Caco-2 (cell line): ENCODE measurements around the gene SLC27A3. TPM values are rescaled to one million over a fixed set of nuclear protein-coding genes. Genes with fewer than 3 reads are reported as not detected.

Experiments
- BruUV-seq: library from RNA; stranded (reverse); fragments of 400-500 nt; replicated peaks from 2 replicates; lab custom pipeline; 2021; lab: Mats Ljungman, UMichigan
- CTCF ChIA-PET: fragments of 300-600 bp; sonication (Branson Sonifier 250); formaldehyde crosslinking; loops from one replicate; lab custom pipeline; 2022; ENCODE audit warnings: antibody characterized with exemption; lab: Charles Lee
- POLR2A ChIA-PET: fragments of 300-600 bp; sonication (Branson Sonifier 250); formaldehyde crosslinking; loops from one replicate; lab custom pipeline; 2022; ENCODE audit warnings: antibody characterized with exemption; lab: Charles Lee
- DNase-seq, 2 experiments: peaks; one replicate each; pipeline versions ENCODE4 v3.0.0 to v3.0.0-alpha.2; 2020 to 2022
- H3K27me3 ChIP-seq: replicated peaks from 2 replicates; pipeline ENCODE4 v1.6.0; 2011; ENCODE audit warnings: low read length; ENCODE audit not compliant: control insufficient read depth, insufficient read depth
- H3K36me3 ChIP-seq: 2 replicates; pipeline ENCODE4 v1.5.1; 2011; ENCODE audit warnings: low read length; ENCODE audit not compliant: control insufficient read depth, insufficient read depth
- H3K4me1 ChIP-seq: fragments of 250-450 bp; sonication (Bioruptor Pico); 2 replicates; pipeline ENCODE4 v1.5.1; 2020; ENCODE audit warnings: mild to moderate bottlenecking
- H3K4me3 ChIP-seq: 2 replicates; pipeline ENCODE4 v1.5.1; 2011; ENCODE audit warnings: low read depth, mild to moderate bottlenecking, control low read depth, low read length
- H3K9me3 ChIP-seq: fragments of 250-450 bp; sonication (Bioruptor Pico); 2 replicates; pipeline ENCODE4 v1.5.1; 2020; ENCODE audit warnings: mild to moderate bottlenecking, moderate library complexity
- H3K27ac Mint-ChIP-seq: one replicate; pipeline ENCODE4 v1.8.0; 2022; ENCODE audit warnings: mixed read lengths; ENCODE audit not compliant: unreplicated experiment
- H3K27me3 Mint-ChIP-seq: one replicate; pipeline ENCODE4 v1.8.0; 2022; ENCODE audit warnings: mixed read lengths; ENCODE audit not compliant: insufficient read depth, unreplicated experiment
- H3K36me3 Mint-ChIP-seq: one replicate; pipeline ENCODE4 v1.8.0; 2022; ENCODE audit warnings: mild to moderate bottlenecking, mixed read lengths; ENCODE audit not compliant: insufficient read depth, unreplicated experiment
- H3K4me1 Mint-ChIP-seq: one replicate; pipeline ENCODE4 v1.8.0; 2022; ENCODE audit warnings: low read depth, mixed read lengths; ENCODE audit not compliant: unreplicated experiment
- H3K4me3 Mint-ChIP-seq: one replicate; pipeline ENCODE4 v1.8.0; 2022; ENCODE audit warnings: mild to moderate bottlenecking, moderate library complexity, mixed read lengths; ENCODE audit not compliant: unreplicated experiment
- H3K9me3 Mint-ChIP-seq: one replicate; pipeline ENCODE4 v1.8.0; 2022; ENCODE audit warnings: mixed read lengths; ENCODE audit not compliant: unreplicated experiment
- intact Hi-C: fragments of 100-400 bp; cut with micrococcal nuclease; formaldehyde crosslinking; loops from one replicate; pipeline ENCODE4 v1.10.0; 2022; ENCODE audit not compliant: unreplicated experiment
- total RNA-seq: library from RNA; stranded (reverse); gene quantifications from 2 replicates; pipeline ENCODE4 v1.2.3, GENCODE V29; 2022
- TF ChIP-seq, protein P1 (sequence below), 2 experiments: fragments of 200-600 bp in 1 of 2; IDR thresholded peaks; 1 replicate in 1 of 2; 2 replicates in 1 of 2; pipeline versions ENCODE4 v1.5.1 to v1.8.0; 2011 to 2022; ENCODE audit warnings: antibody characterized with exemption in 1 of 2, control low read depth in 1 of 2, inconsistent platforms in 1 of 2, low read depth in 1 of 2, low read length in 1 of 2, mild to moderate bottlenecking in 1 of 2, moderate library complexity in 1 of 2; ENCODE audit not compliant: insufficient read depth in 1 of 2, severe bottlenecking in 1 of 2, unreplicated experiment in 1 of 2

The SLC27A3 gene
- total RNA-seq, 1 experiment from 2014 or later = 22.8 TPM

DNA sequence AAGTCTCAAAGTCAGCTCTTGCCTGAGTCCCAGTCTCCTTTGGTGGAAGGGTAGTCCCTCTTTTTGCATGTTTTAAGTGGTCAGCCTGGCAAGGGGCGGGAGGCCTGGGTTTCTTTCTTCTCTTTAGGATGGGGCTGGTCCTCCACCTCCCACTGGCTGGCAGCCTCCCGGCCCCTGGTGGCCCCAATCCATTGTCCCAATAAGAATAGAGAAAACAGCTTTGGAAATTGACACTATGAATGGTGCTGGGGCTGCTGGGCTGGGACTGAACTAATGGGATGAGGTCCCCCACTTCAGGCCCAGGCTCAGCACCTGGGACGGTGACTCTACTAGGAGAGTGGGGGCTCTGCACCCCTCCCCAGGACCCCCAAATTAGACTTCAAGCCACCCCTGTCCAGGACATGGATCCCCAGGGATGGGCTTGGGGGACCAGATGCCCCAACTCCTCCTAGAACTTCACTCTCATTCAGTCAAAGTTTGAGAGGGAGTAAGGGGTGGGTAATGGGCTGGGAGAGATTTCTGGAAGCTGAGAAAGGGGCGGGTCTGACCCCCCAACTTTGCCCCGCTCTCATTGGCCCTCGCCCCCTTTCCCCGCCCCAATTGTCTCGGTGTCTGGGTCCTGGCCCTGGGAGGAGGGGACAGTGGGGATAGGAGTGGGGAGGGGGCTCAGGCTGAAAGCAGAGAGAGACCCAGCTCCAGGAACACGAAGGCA is 18.2 kb downstream of the SLC27A3 start:
- Histone ChIP-seq H3K4me3 (no peak overlapping the region), H3K4me1 (no peaks in the 10 kb centered on the region), H3K36me3 (no peaks in the 10 kb centered on the region), H3K27me3 (no peaks in the 10 kb centered on the region), H3K9me3 (no peaks in the 10 kb centered on the region)
- no peak for DNase-seq
- no peaks in the 10 kb centered on the region for H3K4me1 Mint-ChIP-seq
- ChIA-PET CTCF (interaction anchor here (0.9 to 1.2 kb wide), 2 partner anchors 18 to 227 kb away, joined by 3 to 5 read pairs; partner anchors contain the start of gene SLC27A3), POLR2A (no interaction called here)
- TF ChIP-seq, protein P1, sequence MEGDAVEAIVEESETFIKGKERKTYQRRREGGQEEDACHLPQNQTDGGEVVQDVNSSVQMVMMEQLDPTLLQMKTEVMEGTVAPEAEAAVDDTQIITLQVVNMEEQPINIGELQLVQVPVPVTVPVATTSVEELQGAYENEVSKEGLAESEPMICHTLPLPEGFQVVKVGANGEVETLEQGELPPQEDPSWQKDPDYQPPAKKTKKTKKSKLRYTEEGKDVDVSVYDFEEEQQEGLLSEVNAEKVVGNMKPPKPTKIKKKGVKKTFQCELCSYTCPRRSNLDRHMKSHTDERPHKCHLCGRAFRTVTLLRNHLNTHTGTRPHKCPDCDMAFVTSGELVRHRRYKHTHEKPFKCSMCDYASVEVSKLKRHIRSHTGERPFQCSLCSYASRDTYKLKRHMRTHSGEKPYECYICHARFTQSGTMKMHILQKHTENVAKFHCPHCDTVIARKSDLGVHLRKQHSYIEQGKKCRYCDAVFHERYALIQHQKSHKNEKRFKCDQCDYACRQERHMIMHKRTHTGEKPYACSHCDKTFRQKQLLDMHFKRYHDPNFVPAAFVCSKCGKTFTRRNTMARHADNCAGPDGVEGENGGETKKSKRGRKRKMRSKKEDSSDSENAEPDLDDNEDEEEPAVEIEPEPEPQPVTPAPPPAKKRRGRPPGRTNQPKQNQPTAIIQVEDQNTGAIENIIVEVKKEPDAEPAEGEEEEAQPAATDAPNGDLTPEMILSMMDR (IDR thresholded peaks at IDR 0.05; ENCODE audit: insufficient read depth in 1 of 2, low read depth in 1 of 2, low read length in 1 of 2, severe bottlenecking in 1 of 2, unreplicated experiment in 1 of 2) = no peak
- peaks cover 7% of the 10 kb centered on the region for H3K36me3 Mint-ChIP-seq
- no peaks in the 10 kb centered on the region for H3K27me3 Mint-ChIP-seq
- H3K27ac Mint-ChIP-seq = no peak overlapping the region
- H3K4me3 Mint-ChIP-seq = no peak overlapping the region
- intact Hi-C loops = no loop called here
- H3K9me3 Mint-ChIP-seq = no peaks in the 10 kb centered on the region
- no TSS peak for BruUV-seq

DNA sequence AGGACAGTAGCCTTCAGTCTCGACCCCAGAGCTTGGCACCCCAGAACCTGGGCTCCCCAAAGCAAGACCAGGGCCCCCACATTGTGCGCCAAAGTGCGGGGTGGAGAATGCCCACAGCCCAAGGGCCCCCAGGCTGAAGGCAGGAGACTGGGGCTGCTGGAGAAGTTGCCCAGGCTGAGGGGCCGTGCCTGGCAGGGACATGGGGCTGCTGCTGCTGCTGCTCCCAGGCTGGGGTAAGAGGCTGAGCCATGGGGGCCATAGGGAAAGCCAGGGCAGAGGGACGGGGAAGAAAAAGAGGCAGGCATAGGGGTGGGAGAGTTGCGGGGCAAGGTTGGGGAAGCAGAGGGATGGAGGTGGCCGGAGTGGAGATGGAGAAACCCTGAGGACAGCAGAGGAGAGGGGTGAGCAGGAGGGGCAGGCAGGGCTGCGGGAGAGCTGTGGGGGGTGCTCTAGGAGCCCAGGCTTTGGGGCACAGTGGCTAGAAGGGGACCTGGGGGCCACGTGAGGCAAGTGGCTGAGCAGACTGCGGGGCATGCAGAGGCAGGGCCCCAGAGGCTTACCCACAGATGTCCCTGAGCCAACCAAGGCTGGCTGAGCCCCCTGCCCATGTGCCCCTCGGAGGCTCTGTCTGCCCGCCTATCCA is 18.9 kb downstream of the SLC27A3 start:
- Histone ChIP-seq H3K9me3 (no peaks in the 10 kb centered on the region), H3K27me3 (no peaks in the 10 kb centered on the region), H3K4me1 (no peaks in the 10 kb centered on the region), H3K36me3 (no peaks in the 10 kb centered on the region), H3K4me3 (no peak overlapping the region)
- Mint-ChIP-seq H3K4me1 (no peaks in the 10 kb centered on the region), H3K9me3 (no peaks in the 10 kb centered on the region), H3K27ac (no peak overlapping the region), H3K4me3 (no peak overlapping the region), H3K27me3 (no peaks in the 10 kb centered on the region), H3K36me3 (peaks cover 7% of the 10 kb centered on the region)
- BruUV-seq = no TSS peak
- DNase-seq = no peak
- TF ChIP-seq, protein P1 (IDR thresholded peaks at IDR 0.05; ENCODE audit: insufficient read depth in 1 of 2, low read depth in 1 of 2, low read length in 1 of 2, severe bottlenecking in 1 of 2, unreplicated experiment in 1 of 2) = no peak
- CTCF ChIA-PET = interaction anchor here (1.2 kb wide), 1 partner anchor 19 kb away, joined by 5 read pairs; the partner anchor contains the start of gene SLC27A3
- POLR2A ChIA-PET = no interaction called here
- intact Hi-C loops = no loop called here

DNA sequence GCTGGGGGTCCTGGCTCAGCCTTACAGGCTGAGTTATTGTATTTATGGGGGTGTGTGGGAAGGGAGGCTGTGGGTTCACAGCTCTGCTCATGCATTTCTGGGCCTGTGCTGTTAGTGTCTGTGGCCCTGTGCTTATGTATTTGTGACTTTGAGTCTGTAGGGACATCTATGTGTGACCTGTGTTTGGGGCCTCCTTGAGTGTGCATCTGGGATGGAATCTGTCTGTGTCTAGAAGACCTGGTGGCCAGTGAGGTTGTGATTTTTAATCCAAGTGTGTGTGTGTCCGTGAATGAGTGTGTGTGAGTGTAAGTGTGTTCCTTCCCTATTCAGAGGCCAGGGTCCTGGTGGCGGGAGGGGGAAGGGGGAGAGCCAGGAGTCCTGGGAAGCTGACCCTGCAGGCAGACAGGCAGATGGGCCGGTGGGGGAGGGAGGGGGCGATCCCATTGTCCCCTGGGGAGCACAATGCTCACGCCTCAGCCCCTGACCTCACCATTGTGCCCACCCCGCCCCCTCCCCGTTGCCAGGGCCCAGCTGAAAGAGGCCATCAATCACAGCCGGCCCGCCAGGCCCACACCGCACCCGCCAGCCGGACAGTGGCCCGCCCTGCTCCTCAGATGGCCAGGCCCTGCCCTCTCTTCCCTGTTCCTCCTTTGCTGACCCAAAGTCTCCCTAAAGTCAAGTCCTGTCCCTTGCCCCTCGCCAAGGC is 19.6 kb downstream of the SLC27A3 start:
- no peak for DNase-seq
- Histone ChIP-seq H3K27me3 (no peaks in the 10 kb centered on the region), H3K4me1 (no peaks in the 10 kb centered on the region), H3K9me3 (no peaks in the 10 kb centered on the region), H3K4me3 (no peak overlapping the region), H3K36me3 (no peaks in the 10 kb centered on the region)
- no peak overlapping the region for H3K4me3 Mint-ChIP-seq
- H3K27ac Mint-ChIP-seq = no peak overlapping the region
- intact Hi-C loops = no loop called here
- no peaks in the 10 kb centered on the region for H3K9me3 Mint-ChIP-seq
- H3K36me3 Mint-ChIP-seq = peaks cover 7% of the 10 kb centered on the region
- TF ChIP-seq, protein P1 (IDR thresholded peaks at IDR 0.05; ENCODE audit: insufficient read depth in 1 of 2, low read depth in 1 of 2, low read length in 1 of 2, severe bottlenecking in 1 of 2, unreplicated experiment in 1 of 2) = no peak
- no peaks in the 10 kb centered on the region for H3K27me3 Mint-ChIP-seq
- H3K4me1 Mint-ChIP-seq = no peaks in the 10 kb centered on the region
- POLR2A ChIA-PET = no interaction called here
- BruUV-seq = no TSS peak
- CTCF ChIA-PET = interaction anchor here (0.5 kb wide), 1 partner anchor 32 kb away, joined by 4 read pairs; no protein-coding TSS in a partner anchor
